Duodenal mucosa (tissue), 2 donors: Measurements from ENCODE around the gene PLCB1.

Source experiments
- H3K27ac ChIP-seq: one replicate; pipeline ENCODE4 v1.7.0; 2013; ENCODE audit warnings: low read depth, low read length
- H3K27me3 ChIP-seq, 2 donors: one replicate each; pipeline ENCODE4 v1.7.0; 2013; ENCODE audit warnings: low read length in 2 of 2, control low read depth in 1 of 2; ENCODE audit not compliant: insufficient read depth in 2 of 2, control insufficient read depth in 1 of 2
- H3K36me3 ChIP-seq, 2 donors: one replicate each; pipeline ENCODE4 v1.7.0; 2013; ENCODE audit warnings: low read length in 2 of 2, control low read depth in 1 of 2; ENCODE audit not compliant: insufficient read depth in 2 of 2, control insufficient read depth in 1 of 2
- H3K4me1 ChIP-seq, 2 donors: one replicate each; pipeline ENCODE4 v1.7.0; 2013; ENCODE audit warnings: low read length in 2 of 2, control low read depth in 1 of 2; ENCODE audit not compliant: insufficient read depth in 2 of 2, control insufficient read depth in 1 of 2
- H3K4me3 ChIP-seq, 2 donors: one replicate each; pipeline ENCODE4 v1.7.0; 2013; ENCODE audit warnings: low read length in 2 of 2, low read depth in 1 of 2
- H3K9ac ChIP-seq, 2 donors: one replicate each; pipeline ENCODE4 v1.7.0; 2013; ENCODE audit warnings: low read length in 2 of 2, low read depth in 1 of 2
- H3K9me3 ChIP-seq, 2 donors: one replicate each; pipeline ENCODE4 v1.7.0; 2013; ENCODE audit warnings: low read length in 2 of 2, control low read depth in 1 of 2; ENCODE audit not compliant: control insufficient read depth in 1 of 2

The PLCB1 gene

GRCh38 chr20:8389381-8390036 is 257.4 kb downstream of the PLCB1 start:
- Histone ChIP-seq H3K9me3 (no peaks in the 10 kb centered on the region), H3K36me3 (no peaks in the 10 kb centered on the region), H3K4me1 (peaks cover 14 to 34% of the 10 kb centered on the region in 2 donors), H3K27ac (no peak overlapping the region), H3K9ac (no peak overlapping the region), H3K4me3 (no peak overlapping the region), H3K27me3 (no peaks in the 10 kb centered on the region)

GRCh38 chr20:8390037-8390433 is 258.0 kb downstream of the PLCB1 start:
- no peak overlapping the region for H3K4me3 ChIP-seq
- no peak overlapping the region for H3K9ac ChIP-seq
- no peaks in the 10 kb centered on the region for H3K9me3 ChIP-seq
- no peaks in the 10 kb centered on the region for H3K36me3 ChIP-seq
- peaks cover 14 to 34% of the 10 kb centered on the region in 2 donors for H3K4me1 ChIP-seq
- no peak overlapping the region for H3K27ac ChIP-seq
- no peaks in the 10 kb centered on the region for H3K27me3 ChIP-seq

- H3K27ac ChIP-seq, result no peak overlapping the region
- H3K9me3 ChIP-seq, result no peaks in the 10 kb centered on the region
- peaks cover 13 to 34% of the 10 kb centered on the region in 2 donors for H3K4me1 ChIP-seq
- H3K4me3 ChIP-seq, result no peak overlapping the region
- H3K27me3 ChIP-seq, result no peaks in the 10 kb centered on the region
- H3K36me3 ChIP-seq, result no peaks in the 10 kb centered on the region
- no peak overlapping the region for H3K9ac ChIP-seq
Measured at GRCh38 chr20:8390500-8390899, 258.4 kb downstream of the PLCB1 start.

GRCh38 chr20:8393381-8393780 is 261.3 kb downstream of the PLCB1 start:
- H3K4me3 ChIP-seq, result no peak overlapping the region
- no peaks in the 10 kb centered on the region for H3K27me3 ChIP-seq
- peaks cover 0 to 12% of the 10 kb centered on the region in 2 donors for H3K4me1 ChIP-seq
- no peak overlapping the region for H3K9ac ChIP-seq
- no peaks in the 10 kb centered on the region for H3K9me3 ChIP-seq
- H3K27ac ChIP-seq, result no peak overlapping the region
- no peaks in the 10 kb centered on the region for H3K36me3 ChIP-seq

GRCh38 chr20:8394308-8394945 is 262.4 kb downstream of the PLCB1 start:
- no peak overlapping the region for H3K27ac ChIP-seq

GRCh38 chr20:8395956-8396355 is 263.9 kb downstream of the PLCB1 start:
- Histone ChIP-seq H3K4me1 (peaks cover 0 to 8% of the 10 kb centered on the region in 2 donors), H3K36me3 (no peaks in the 10 kb centered on the region), H3K4me3 (no peak overlapping the region), H3K27me3 (no peaks in the 10 kb centered on the region), H3K27ac (no peak overlapping the region), H3K9ac (no peak overlapping the region), H3K9me3 (no peaks in the 10 kb centered on the region)

More at GRCh38 chr20:8394308-8394945, 262.4 kb downstream of the PLCB1 start:
- Histone ChIP-seq H3K4me1 (peaks cover 0 to 4% of the 10 kb centered on the region in 2 donors), H3K27me3 (no peaks in the 10 kb centered on the region), H3K36me3 (no peaks in the 10 kb centered on the region), H3K4me3 (no peak overlapping the region), H3K9me3 (no peaks in the 10 kb centered on the region), H3K9ac (no peak overlapping the region)

GRCh38 chr20:8398263-8399051 is 266.4 kb downstream of the PLCB1 start:
- H3K27me3 ChIP-seq, result no peaks in the 10 kb centered on the region
- H3K4me3 ChIP-seq, result no peak overlapping the region
- no peaks in the 10 kb centered on the region for H3K9me3 ChIP-seq
- no peaks in the 10 kb centered on the region for H3K36me3 ChIP-seq
- H3K4me1 ChIP-seq, result peaks cover 0 to 12% of the 10 kb centered on the region in 2 donors
- no peak overlapping the region for H3K27ac ChIP-seq
- no peak overlapping the region for H3K9ac ChIP-seq

GRCh38 chr20:8399947-8400346 is 267.9 kb downstream of the PLCB1 start:
- Histone ChIP-seq H3K36me3 (no peaks in the 10 kb centered on the region), H3K27ac (no peak overlapping the region), H3K27me3 (no peaks in the 10 kb centered on the region), H3K4me3 (no peak overlapping the region), H3K4me1 (peaks cover 0 to 12% of the 10 kb centered on the region in 2 donors), H3K9ac (no peak overlapping the region), H3K9me3 (no peaks in the 10 kb centered on the region)

GRCh38 chr20:8400486-8400885 is 268.4 kb downstream of the PLCB1 start:
- no peak overlapping the region for H3K27ac ChIP-seq
- peaks cover 0 to 12% of the 10 kb centered on the region in 2 donors for H3K4me1 ChIP-seq
- no peaks in the 10 kb centered on the region for H3K36me3 ChIP-seq
- H3K27me3 ChIP-seq, result no peaks in the 10 kb centered on the region
- no peak overlapping the region for H3K4me3 ChIP-seq
- H3K9ac ChIP-seq, result no peak overlapping the region
- H3K9me3 ChIP-seq, result no peaks in the 10 kb centered on the region

GRCh38 chr20:8401556-8401955 is 269.5 kb downstream of the PLCB1 start:
- Histone ChIP-seq H3K9me3 (no peaks in the 10 kb centered on the region), H3K36me3 (no peaks in the 10 kb centered on the region), H3K27ac (no peak overlapping the region), H3K4me3 (no peak overlapping the region), H3K9ac (no peak overlapping the region), H3K27me3 (no peaks in the 10 kb centered on the region), H3K4me1 (peaks cover 0 to 12% of the 10 kb centered on the region in 2 donors)
